PC-3 (cell line): ENCODE measurements around the gene PAFAH1B2. TPM values are rescaled to one million over a fixed set of nuclear protein-coding genes. Genes with fewer than 3 reads are reported as not detected.
A peak's percentile ranks its signal among the peaks of the same experiment; 100 is the strongest.

Experiments
- ATAC-seq: fragments of 200-7000 bp; cut with Tn5 transposase; 2 replicates; pipeline ENCODE4 v1.9.1; 2020; ENCODE audit warnings: mild to moderate bottlenecking, moderate library complexity
- BruUV-seq: library from RNA; stranded (reverse); fragments of 400-500 nt; replicated peaks from 2 replicates; lab custom pipeline; 2021; lab: Mats Ljungman, UMichigan
- CTCF ChIA-PET: fragments of 300-600 bp; sonication (Branson Sonifier 250); formaldehyde crosslinking; loops from one replicate; lab custom pipeline; 2022; ENCODE audit warnings: antibody characterized with exemption; lab: Charles Lee
- POLR2A ChIA-PET: fragments of 300-600 bp; sonication (Branson Sonifier 250); formaldehyde crosslinking; loops from one replicate; lab custom pipeline; 2022; ENCODE audit warnings: antibody characterized with exemption; ENCODE audit not compliant: unreplicated experiment; lab: Charles Lee
- DNase-seq: peaks from one replicate; pipeline ENCODE4 v3.0.0-alpha.2; 2015
- H2AFZ ChIP-seq: fragments of 300-600 bp; sonication (generic); 2 replicates; pipeline ENCODE4 v1.6.0; 2016; ENCODE audit warnings: antibody characterized with exemption, low read length
- H3F3A ChIP-seq: fragments of 300-600 bp; sonication (generic); one replicate; pipeline ENCODE4 v1.6.0; 2017; ENCODE audit warnings: antibody characterized with exemption, low read length, control low read depth, mild to moderate bottlenecking; ENCODE audit not compliant: unreplicated experiment
- H3K27ac ChIP-seq: fragments of 300-600 bp; sonication (generic); 2 replicates; pipeline ENCODE4 v1.5.1; 2016; ENCODE audit warnings: mild to moderate bottlenecking, low read length
- H3K27me3 ChIP-seq: fragments of 300-600 bp; sonication (generic); 2 replicates; pipeline ENCODE4 v1.6.1; 2016; ENCODE audit warnings: low read length, mixed read lengths
- H3K36me3 ChIP-seq: fragments of 300-600 bp; sonication (generic); 2 replicates; pipeline ENCODE4 v1.6.1; 2016; ENCODE audit warnings: low read depth, mixed run types, low read length, mixed read lengths
- H3K4me1 ChIP-seq: fragments of 300-600 bp; sonication (generic); 2 replicates; pipeline ENCODE4 v1.5.1; 2016; ENCODE audit warnings: low read length; ENCODE audit not compliant: insufficient read depth
- H3K4me2 ChIP-seq: fragments of 300-600 bp; sonication (generic); 2 replicates; pipeline ENCODE4 v1.6.0; 2016; ENCODE audit warnings: low read length
- H3K4me3 ChIP-seq: fragments of 300-600 bp; sonication (generic); 2 replicates; pipeline ENCODE4 v1.5.1; 2016; ENCODE audit warnings: mild to moderate bottlenecking, low read length, mixed read lengths
- H3K79me2 ChIP-seq: fragments of 300-600 bp; sonication (generic); 2 replicates; pipeline ENCODE4 v1.6.1; 2017; ENCODE audit warnings: low read length, mixed read lengths
- H3K9ac ChIP-seq: fragments of 300-600 bp; sonication (generic); 2 replicates; pipeline ENCODE4 v1.6.0; 2016; ENCODE audit warnings: mild to moderate bottlenecking, low read length
- H3K9me2 ChIP-seq: fragments of 300-600 bp; sonication (generic); replicated peaks from 2 replicates; pipeline ENCODE4 v1.6.1; 2016; ENCODE audit warnings: mixed run types, low read length, mixed read lengths
- H3K9me3 ChIP-seq: fragments of 300-600 bp; sonication (generic); 2 replicates; pipeline ENCODE4 v1.6.1; 2016; ENCODE audit warnings: low read length, mixed read lengths
- H4K20me1 ChIP-seq: fragments of 300-600 bp; sonication (generic); 2 replicates; pipeline ENCODE4 v1.6.1; 2016; ENCODE audit warnings: low read length, mixed read lengths
- EZH2 ChIP-seq: fragments of 300-600 bp; sonication (generic); IDR thresholded peaks from one replicate; pipeline ENCODE4 v1.6.1; 2017; ENCODE audit warnings: antibody characterized with exemption, mild to moderate bottlenecking, low read length; ENCODE audit not compliant: unreplicated experiment
- EZH2phosphoT487 ChIP-seq: fragments of 300-600 bp; sonication (generic); IDR thresholded peaks from 2 replicates; pipeline ENCODE4 v1.6.1; 2018; ENCODE audit warnings: mild to moderate bottlenecking, antibody characterized with exemption, low read length, borderline replicate concordance
- intact Hi-C: fragments of 100-400 bp; cut with micrococcal nuclease; formaldehyde crosslinking; loops from 2 replicates; pipeline ENCODE4 v1.9.0; 2023
- total RNA-seq: library from RNA; depleted of rRNA; stranded (reverse); fragments of >200 nt; gene quantifications from 2 replicates; pipeline ENCODE4 v1.2.3, GENCODE V29; 2014
- TF ChIP-seq, protein P1 (sequence below): fragments of 300-600 bp; sonication (generic); conservative IDR thresholded peaks from 2 replicates; pipeline ENCODE4 v1.5.1; 2017; ENCODE audit warnings: antibody characterized with exemption, low read depth, mild to moderate bottlenecking, low read length

PAFAH1B2 gene
- total RNA-seq, 1 experiment from 2014 or later = 91.6 TPM

DNA sequence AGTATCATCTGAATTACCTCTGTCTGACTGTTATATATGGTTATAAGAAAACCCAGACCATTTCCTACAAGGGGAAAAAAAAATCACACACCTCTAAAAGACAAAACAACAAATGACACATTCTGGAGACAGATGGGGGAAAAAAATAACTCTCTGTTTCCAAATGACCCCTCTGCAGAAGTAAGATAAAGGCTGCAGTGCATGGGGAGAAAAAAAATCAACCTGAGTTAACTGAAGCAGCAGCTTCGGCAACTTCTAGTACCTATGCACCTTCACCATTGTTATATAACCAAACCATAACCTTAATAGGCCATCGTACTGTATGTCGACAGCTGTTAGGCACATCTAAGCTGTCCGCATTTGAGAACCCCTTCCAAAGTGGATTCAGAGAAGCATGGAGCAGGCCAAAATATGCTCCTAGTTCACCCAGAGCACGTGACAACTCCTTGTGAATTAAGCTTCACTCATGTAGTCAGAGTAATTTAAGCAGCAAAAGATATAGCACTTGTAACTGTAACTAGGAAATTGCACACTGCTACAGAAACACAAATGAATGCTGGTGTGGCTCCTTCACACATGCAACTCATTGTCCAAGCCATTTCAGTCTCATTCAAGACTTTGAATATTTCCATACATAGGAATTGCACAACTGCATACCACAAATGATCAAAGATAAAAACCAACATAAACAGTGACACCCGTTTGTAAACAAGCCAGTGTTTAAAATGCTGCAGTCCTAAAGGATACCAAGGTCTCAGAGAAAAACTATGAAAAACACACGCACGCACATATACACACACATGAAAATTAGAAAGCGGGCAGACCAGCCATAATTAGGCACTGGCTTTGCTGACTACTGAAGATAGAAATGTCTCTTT, 48.6 kb upstream of the PAFAH1B2 start:
- Histone ChIP-seq H3K27me3 (no peaks in the 10 kb centered on the region), H3F3A (no peaks in the 10 kb centered on the region), H3K4me1 (peaks cover 46% of the 10 kb centered on the region), H3K4me2 (peak overlapping the region; percentile 94), H2AFZ (no peak overlapping the region), H3K4me3 (peak overlapping the region; percentile 95), H3K27ac (no peak overlapping the region), H3K9me3 (no peaks in the 10 kb centered on the region), H3K9me2 (no peaks in the 10 kb centered on the region), H4K20me1 (peaks cover 53% of the 10 kb centered on the region), H3K36me3 (no peaks in the 10 kb centered on the region), H3K9ac (no peak overlapping the region), H3K79me2 (peaks cover 74% of the 10 kb centered on the region)
- no TSS peak for BruUV-seq
- intact Hi-C loops = loop anchor here (2.0 kb wide), 1 partner anchor 23 kb away; no protein-coding TSS in a partner anchor
- ChIA-PET POLR2A (interaction anchor here (0.6 kb wide), 1 partner anchor 69 kb away, joined by 4 read pairs; no protein-coding TSS in a partner anchor), CTCF (no interaction called here)
- TF ChIP-seq EZH2phosphoT487 (no peak), EZH2 (no peak)
- TF ChIP-seq, protein P1, sequence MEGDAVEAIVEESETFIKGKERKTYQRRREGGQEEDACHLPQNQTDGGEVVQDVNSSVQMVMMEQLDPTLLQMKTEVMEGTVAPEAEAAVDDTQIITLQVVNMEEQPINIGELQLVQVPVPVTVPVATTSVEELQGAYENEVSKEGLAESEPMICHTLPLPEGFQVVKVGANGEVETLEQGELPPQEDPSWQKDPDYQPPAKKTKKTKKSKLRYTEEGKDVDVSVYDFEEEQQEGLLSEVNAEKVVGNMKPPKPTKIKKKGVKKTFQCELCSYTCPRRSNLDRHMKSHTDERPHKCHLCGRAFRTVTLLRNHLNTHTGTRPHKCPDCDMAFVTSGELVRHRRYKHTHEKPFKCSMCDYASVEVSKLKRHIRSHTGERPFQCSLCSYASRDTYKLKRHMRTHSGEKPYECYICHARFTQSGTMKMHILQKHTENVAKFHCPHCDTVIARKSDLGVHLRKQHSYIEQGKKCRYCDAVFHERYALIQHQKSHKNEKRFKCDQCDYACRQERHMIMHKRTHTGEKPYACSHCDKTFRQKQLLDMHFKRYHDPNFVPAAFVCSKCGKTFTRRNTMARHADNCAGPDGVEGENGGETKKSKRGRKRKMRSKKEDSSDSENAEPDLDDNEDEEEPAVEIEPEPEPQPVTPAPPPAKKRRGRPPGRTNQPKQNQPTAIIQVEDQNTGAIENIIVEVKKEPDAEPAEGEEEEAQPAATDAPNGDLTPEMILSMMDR = no peak
- no peak for ATAC-seq
- DNase-seq = peak; percentile 70

DNA sequence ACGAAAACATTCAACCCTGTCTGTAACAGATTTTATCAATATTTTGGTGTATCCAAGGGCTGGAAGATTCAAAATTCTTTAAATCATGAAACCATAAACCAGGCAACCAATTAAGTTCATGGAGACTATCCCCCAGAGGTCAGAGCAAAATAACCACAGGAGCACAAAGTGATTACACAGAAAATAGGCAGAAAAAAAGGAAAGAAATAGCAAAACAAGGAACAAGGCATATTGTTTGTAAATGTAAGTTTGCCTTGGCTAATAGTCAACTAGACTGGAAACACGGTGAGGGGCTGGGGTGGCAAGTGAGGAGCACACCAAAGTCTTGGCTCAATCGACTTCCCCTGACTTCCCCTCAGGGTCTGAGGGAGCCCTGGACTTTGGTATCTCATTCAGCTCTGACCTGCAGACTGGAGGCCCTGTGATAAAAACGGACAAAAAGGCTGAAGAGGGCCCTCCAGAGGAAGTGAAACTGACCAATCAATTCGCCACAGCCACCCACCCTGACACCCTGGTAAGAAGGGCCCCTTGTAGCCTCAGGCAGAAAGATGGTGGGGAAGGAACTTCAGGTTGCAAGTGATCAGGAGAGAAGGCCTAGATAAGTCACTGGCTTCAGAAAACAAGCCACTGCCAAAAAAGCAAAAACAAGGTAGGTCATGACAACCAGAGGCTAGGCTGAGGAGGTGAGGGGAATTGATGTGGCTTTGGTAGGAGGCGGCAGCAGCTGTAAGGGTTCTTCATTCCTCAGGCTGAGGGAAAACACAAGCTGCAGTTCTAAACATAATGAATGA, 47.7 kb upstream of the PAFAH1B2 start:
- no peaks in the 10 kb centered on the region for H3K27me3 ChIP-seq
- CTCF ChIA-PET = interaction anchor here (0.5 kb wide), 1 partner anchor 179 kb away, joined by 3 read pairs; no protein-coding TSS in a partner anchor
- H2AFZ ChIP-seq = no peak overlapping the region
- H3K4me1 ChIP-seq = peaks cover 41% of the 10 kb centered on the region
- no peaks in the 10 kb centered on the region for H3F3A ChIP-seq
- H3K9ac ChIP-seq = no peak overlapping the region
- peaks cover 48% of the 10 kb centered on the region for H4K20me1 ChIP-seq
- POLR2A ChIA-PET = interaction anchor here (0.6 kb wide), 1 partner anchor 131 kb away, joined by 3 read pairs; no protein-coding TSS in a partner anchor
- H3K9me2 ChIP-seq = no peaks in the 10 kb centered on the region
- no peak overlapping the region for H3K27ac ChIP-seq
- H3K79me2 ChIP-seq = peaks cover 67% of the 10 kb centered on the region
- TF ChIP-seq, protein P1 = peak; percentile 30; the same call in 1 of the 2 replicates
- TF ChIP-seq EZH2 (no peak), EZH2phosphoT487 (no peak)
- H3K4me2 ChIP-seq = peak overlapping the region; percentile 94
- intact Hi-C loops = loop anchor here (2.0 kb wide), 1 partner anchor 24 kb away; no protein-coding TSS in a partner anchor
- no peaks in the 10 kb centered on the region for H3K9me3 ChIP-seq
- H3K4me3 ChIP-seq = peak overlapping the region; percentile 95
- H3K36me3 ChIP-seq = no peaks in the 10 kb centered on the region
- DNase-seq = no peak
- no peak for ATAC-seq
- TSS peak; percentile 30 for BruUV-seq
